Neural cell (in vitro differentiated cells): ENCODE measurements around the gene SYT13. TPM values are rescaled to one million over a fixed set of nuclear protein-coding genes. Genes with fewer than 3 reads are reported as not detected.

Experiments
- H2AFZ ChIP-seq: fragments of 200-600, 300-800 bp; sonication (generic), shearing (Covaris generic); 2 replicates; pipeline ENCODE4 v1.6.0; 2014; ENCODE audit warnings: low read depth, mild to moderate bottlenecking, antibody characterized with exemption, low read length, moderate library complexity
- H3F3A ChIP-seq: fragments of 200-600 bp; shearing (Covaris generic); 2 replicates; pipeline ENCODE4 v1.6.1; 2016; ENCODE audit warnings: mild to moderate bottlenecking, moderate library complexity, mixed read lengths, antibody characterized with exemption, low read length; ENCODE audit not compliant: insufficient read depth, poor library complexity, severe bottlenecking
- H3K27ac ChIP-seq: fragments of 200-600, 300-800 bp; sonication (generic), shearing (Covaris generic); 2 replicates; pipeline ENCODE4 v1.5.1; 2014; ENCODE audit warnings: mild to moderate bottlenecking, low read length, moderate library complexity
- H3K27me3 ChIP-seq: fragments of 300-800, 200-600 bp; sonication (generic), shearing (Covaris generic); 2 replicates; pipeline ENCODE4 v1.6.0; 2014; ENCODE audit warnings: mild to moderate bottlenecking, low read depth, low read length, moderate library complexity; ENCODE audit not compliant: insufficient read depth
- H3K36me3 ChIP-seq: fragments of 300-800, 200-600 bp; sonication (generic), shearing (Covaris generic); 2 replicates; pipeline ENCODE4 v1.5.1; 2014; ENCODE audit warnings: mild to moderate bottlenecking, antibody characterized with exemption, low read length, moderate library complexity; ENCODE audit not compliant: insufficient read depth
- H3K4me2 ChIP-seq: fragments of 300-800, 200-600 bp; sonication (generic), shearing (Covaris generic); 2 replicates; pipeline ENCODE4 v1.6.0; 2014; ENCODE audit warnings: mild to moderate bottlenecking, low read length
- H3K4me3 ChIP-seq: fragments of 300-800, 200-600 bp; sonication (generic), shearing (Covaris generic); 2 replicates; pipeline ENCODE4 v1.5.1; 2014; ENCODE audit warnings: mild to moderate bottlenecking, low read length, moderate library complexity
- H3K79me2 ChIP-seq: fragments of 200-600 bp; shearing (Covaris generic); replicated peaks from 2 replicates; pipeline ENCODE4 v1.6.0; 2014; ENCODE audit warnings: mild to moderate bottlenecking, low read length, moderate library complexity; ENCODE audit not compliant: insufficient read depth
- H3K9ac ChIP-seq: fragments of 300-800, 200-600 bp; sonication (generic), shearing (Covaris generic); 2 replicates; pipeline ENCODE4 v1.6.1; 2016; ENCODE audit warnings: mild to moderate bottlenecking, low read length, mixed read lengths
- H3K9me2 ChIP-seq: fragments of 200-600 bp; shearing (Covaris generic); 2 replicates; pipeline ENCODE4 v1.6.1; 2016; ENCODE audit warnings: mild to moderate bottlenecking, low read length, mixed read lengths; ENCODE audit not compliant: insufficient read depth
- H3K9me3 ChIP-seq: fragments of 200-600, 300-800 bp; sonication (generic), shearing (Covaris generic); 2 replicates; pipeline ENCODE4 v1.6.1; 2016; ENCODE audit warnings: mild to moderate bottlenecking, mixed run types, low read length, moderate library complexity, mixed read lengths
- H4K20me1 ChIP-seq: fragments of 200-600 bp; shearing (Covaris generic); 2 replicates; pipeline ENCODE4 v1.6.1; 2016; ENCODE audit warnings: mild to moderate bottlenecking, mixed run types; ENCODE audit not compliant: insufficient read depth
- EP300 ChIP-seq: fragments of 450-650 bp; conservative IDR thresholded peaks from 2 replicates; pipeline ENCODE4 v1.6.1; 2014; ENCODE audit warnings: antibody characterized with exemption, mild to moderate bottlenecking, moderate library complexity; ENCODE audit not compliant: poor library complexity, severe bottlenecking
- EZH2 ChIP-seq: fragments of 200-600, 300-800 bp; shearing (Covaris generic), sonication (generic); IDR thresholded peaks from 2 replicates; pipeline ENCODE4 v1.6.1; 2014; ENCODE audit warnings: antibody characterized with exemption, low read length, borderline replicate concordance, mild to moderate bottlenecking; ENCODE audit not compliant: insufficient read depth, poor library complexity, severe bottlenecking
- MXI1 ChIP-seq: fragments of 450-650 bp; conservative IDR thresholded peaks from 2 replicates; pipeline ENCODE4 v1.6.1; 2014; ENCODE audit warnings: antibody characterized with exemption, mild to moderate bottlenecking; ENCODE audit not compliant: poor library complexity, severe bottlenecking
- POLR2AphosphoS5 ChIP-seq: IDR thresholded peaks from 2 replicates; pipeline ENCODE4 v1.6.1; 2012
- RAD21 ChIP-seq: fragments of 450-650 bp; conservative IDR thresholded peaks from 2 replicates; pipeline ENCODE4 v1.6.1; 2014; ENCODE audit warnings: antibody characterized with exemption, mild to moderate bottlenecking, moderate library complexity
- SMC3 ChIP-seq: fragments of 450-650 bp; conservative IDR thresholded peaks from 2 replicates; pipeline ENCODE4 v1.6.1; 2014; ENCODE audit warnings: antibody characterized with exemption, mild to moderate bottlenecking, moderate library complexity; ENCODE audit not compliant: poor library complexity
- TAF1 ChIP-seq: IDR thresholded peaks from 2 replicates; pipeline ENCODE4 v1.6.1; 2012; ENCODE audit warnings: low read depth
- polyA plus RNA-seq: library from polyadenylated mRNA; depleted of rRNA; stranded (reverse); fragments of >200 nt; gene quantifications from 2 replicates; pipeline ENCODE4 v1.2.3, GENCODE V29; 2014
- TF ChIP-seq, protein P1 (sequence below): IDR thresholded peaks from 2 replicates; pipeline ENCODE4 v1.6.1; 2012; ENCODE audit warnings: borderline replicate concordance
- TF ChIP-seq, protein P2 (sequence below): fragments of 450-650 bp; IDR thresholded peaks from 2 replicates; pipeline ENCODE4 v1.5.1; 2014; ENCODE audit warnings: antibody characterized with exemption, mild to moderate bottlenecking, moderate library complexity; ENCODE audit not compliant: poor library complexity, severe bottlenecking

The SYT13 gene
- polyA plus RNA-seq, 1 donor from 2014 or later = 60.8 TPM

DNA sequence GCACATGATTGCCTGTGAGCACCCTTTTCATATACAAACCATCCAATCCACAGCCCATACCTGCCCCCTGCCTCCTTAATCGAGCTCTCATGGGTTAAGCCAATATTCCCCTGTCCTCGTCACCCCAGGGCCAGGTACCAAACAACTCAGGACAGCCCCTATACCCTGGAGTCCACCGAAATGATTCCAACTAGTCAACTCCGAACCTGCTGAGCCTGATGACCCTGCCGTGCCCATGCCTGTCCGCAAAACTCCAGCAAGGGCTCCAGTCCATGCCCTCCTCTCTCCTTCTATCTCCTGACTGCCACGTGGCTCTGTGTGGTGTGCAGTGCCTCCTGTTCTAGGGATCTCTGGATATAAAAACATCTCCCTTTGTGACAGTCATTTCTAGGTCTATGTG lies 35.5 kb upstream of the SYT13 start:
- H3K9me3 ChIP-seq = no peaks in the 10 kb centered on the region
- H3K79me2 ChIP-seq = no peaks in the 10 kb centered on the region
- TF ChIP-seq TAF1 (no peak), SMC3 (no peak), EZH2 (no peak), RAD21 (no peak), MXI1 (no peak), EP300 (no peak), POLR2AphosphoS5 (no peak)
- TF ChIP-seq, protein P1, sequence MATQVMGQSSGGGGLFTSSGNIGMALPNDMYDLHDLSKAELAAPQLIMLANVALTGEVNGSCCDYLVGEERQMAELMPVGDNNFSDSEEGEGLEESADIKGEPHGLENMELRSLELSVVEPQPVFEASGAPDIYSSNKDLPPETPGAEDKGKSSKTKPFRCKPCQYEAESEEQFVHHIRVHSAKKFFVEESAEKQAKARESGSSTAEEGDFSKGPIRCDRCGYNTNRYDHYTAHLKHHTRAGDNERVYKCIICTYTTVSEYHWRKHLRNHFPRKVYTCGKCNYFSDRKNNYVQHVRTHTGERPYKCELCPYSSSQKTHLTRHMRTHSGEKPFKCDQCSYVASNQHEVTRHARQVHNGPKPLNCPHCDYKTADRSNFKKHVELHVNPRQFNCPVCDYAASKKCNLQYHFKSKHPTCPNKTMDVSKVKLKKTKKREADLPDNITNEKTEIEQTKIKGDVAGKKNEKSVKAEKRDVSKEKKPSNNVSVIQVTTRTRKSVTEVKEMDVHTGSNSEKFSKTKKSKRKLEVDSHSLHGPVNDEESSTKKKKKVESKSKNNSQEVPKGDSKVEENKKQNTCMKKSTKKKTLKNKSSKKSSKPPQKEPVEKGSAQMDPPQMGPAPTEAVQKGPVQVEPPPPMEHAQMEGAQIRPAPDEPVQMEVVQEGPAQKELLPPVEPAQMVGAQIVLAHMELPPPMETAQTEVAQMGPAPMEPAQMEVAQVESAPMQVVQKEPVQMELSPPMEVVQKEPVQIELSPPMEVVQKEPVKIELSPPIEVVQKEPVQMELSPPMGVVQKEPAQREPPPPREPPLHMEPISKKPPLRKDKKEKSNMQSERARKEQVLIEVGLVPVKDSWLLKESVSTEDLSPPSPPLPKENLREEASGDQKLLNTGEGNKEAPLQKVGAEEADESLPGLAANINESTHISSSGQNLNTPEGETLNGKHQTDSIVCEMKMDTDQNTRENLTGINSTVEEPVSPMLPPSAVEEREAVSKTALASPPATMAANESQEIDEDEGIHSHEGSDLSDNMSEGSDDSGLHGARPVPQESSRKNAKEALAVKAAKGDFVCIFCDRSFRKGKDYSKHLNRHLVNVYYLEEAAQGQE = no peak
- TF ChIP-seq, protein P2, sequence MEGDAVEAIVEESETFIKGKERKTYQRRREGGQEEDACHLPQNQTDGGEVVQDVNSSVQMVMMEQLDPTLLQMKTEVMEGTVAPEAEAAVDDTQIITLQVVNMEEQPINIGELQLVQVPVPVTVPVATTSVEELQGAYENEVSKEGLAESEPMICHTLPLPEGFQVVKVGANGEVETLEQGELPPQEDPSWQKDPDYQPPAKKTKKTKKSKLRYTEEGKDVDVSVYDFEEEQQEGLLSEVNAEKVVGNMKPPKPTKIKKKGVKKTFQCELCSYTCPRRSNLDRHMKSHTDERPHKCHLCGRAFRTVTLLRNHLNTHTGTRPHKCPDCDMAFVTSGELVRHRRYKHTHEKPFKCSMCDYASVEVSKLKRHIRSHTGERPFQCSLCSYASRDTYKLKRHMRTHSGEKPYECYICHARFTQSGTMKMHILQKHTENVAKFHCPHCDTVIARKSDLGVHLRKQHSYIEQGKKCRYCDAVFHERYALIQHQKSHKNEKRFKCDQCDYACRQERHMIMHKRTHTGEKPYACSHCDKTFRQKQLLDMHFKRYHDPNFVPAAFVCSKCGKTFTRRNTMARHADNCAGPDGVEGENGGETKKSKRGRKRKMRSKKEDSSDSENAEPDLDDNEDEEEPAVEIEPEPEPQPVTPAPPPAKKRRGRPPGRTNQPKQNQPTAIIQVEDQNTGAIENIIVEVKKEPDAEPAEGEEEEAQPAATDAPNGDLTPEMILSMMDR = no peak
- no peaks in the 10 kb centered on the region for H4K20me1 ChIP-seq
- no peak overlapping the region for H3K27ac ChIP-seq
- no peaks in the 10 kb centered on the region for H3K9me2 ChIP-seq
- H3F3A ChIP-seq = no peaks in the 10 kb centered on the region
- no peak overlapping the region for H3K9ac ChIP-seq
- no peak overlapping the region for H3K4me2 ChIP-seq
- no peaks in the 10 kb centered on the region for H3K27me3 ChIP-seq
- no peak overlapping the region for H3K4me3 ChIP-seq
- H2AFZ ChIP-seq = no peak overlapping the region
- H3K36me3 ChIP-seq = no peaks in the 10 kb centered on the region

DNA sequence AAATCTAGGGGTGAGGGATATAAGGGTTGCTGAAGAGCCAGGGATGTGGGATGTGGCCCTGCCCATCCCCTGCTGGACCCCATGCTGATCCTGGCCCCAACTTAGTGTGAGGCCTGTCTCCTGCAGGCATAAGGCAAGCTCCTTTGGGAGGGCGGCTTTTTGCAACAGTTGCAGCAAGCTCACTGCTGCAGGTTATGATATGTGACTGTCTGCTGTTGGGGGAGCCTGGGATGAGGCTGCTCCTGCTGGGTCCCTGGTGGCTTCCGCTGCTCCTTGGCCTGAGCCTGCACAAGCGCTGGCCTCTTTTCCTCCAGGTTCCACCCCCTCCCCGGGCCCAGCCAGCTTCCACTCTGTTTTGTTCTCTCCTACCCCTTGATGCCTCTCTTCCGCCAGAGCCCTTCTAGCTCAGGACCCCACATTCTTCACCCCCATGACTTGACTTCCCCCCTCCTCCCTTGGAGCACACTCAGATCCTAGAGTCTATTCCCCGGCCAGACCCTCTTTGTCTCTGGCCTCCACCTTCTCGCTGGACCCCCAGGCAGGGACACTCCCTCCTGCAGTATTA lies 35.0 kb upstream of the SYT13 start:
- Histone ChIP-seq H3F3A (no peaks in the 10 kb centered on the region), H3K4me3 (no peak overlapping the region), H3K36me3 (no peaks in the 10 kb centered on the region), H3K27me3 (no peaks in the 10 kb centered on the region), H3K27ac (no peak overlapping the region), H3K4me2 (no peak overlapping the region), H3K9me2 (no peaks in the 10 kb centered on the region), H3K79me2 (no peaks in the 10 kb centered on the region), H3K9me3 (no peaks in the 10 kb centered on the region), H3K9ac (no peak overlapping the region), H4K20me1 (no peaks in the 10 kb centered on the region), H2AFZ (no peak overlapping the region)
- TF ChIP-seq POLR2AphosphoS5 (no peak), RAD21 (no peak), EP300 (no peak), EZH2 (no peak), TAF1 (no peak), MXI1 (no peak), SMC3 (no peak)
- TF ChIP-seq, protein P1 = no peak
- TF ChIP-seq, protein P2 = no peak
